GM12872 (cell line): ENCODE measurements around the gene TRIM36.

Source experiments
- TF ChIP-seq, protein P1 (sequence below): IDR thresholded peaks from 3 replicates; pipeline ENCODE4 v1.5.1; 2011; ENCODE audit warnings: low read depth, mild to moderate bottlenecking, low read length, moderate library complexity; ENCODE audit not compliant: insufficient read depth

Gene TRIM36

DNA sequence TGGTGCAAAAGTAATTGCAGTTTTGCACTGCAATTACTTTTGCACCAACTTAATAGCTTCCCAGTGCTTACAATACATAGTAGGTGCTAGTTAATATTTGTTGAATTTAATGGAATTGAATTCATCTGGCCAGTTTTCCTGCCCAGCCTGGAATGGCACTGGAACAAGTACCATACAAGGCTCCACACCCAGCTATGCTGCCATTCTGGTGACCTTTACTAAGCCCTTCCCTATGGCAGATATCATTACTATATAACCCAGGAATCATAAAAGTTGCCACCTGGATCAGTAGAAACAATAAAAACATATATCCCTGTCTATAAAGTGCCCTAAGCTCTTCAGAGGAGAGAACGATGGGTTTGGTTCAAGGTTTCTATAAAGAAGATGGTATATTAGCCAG lies 22.4 kb upstream of the TRIM36 start:
- TF ChIP-seq, protein P1, sequence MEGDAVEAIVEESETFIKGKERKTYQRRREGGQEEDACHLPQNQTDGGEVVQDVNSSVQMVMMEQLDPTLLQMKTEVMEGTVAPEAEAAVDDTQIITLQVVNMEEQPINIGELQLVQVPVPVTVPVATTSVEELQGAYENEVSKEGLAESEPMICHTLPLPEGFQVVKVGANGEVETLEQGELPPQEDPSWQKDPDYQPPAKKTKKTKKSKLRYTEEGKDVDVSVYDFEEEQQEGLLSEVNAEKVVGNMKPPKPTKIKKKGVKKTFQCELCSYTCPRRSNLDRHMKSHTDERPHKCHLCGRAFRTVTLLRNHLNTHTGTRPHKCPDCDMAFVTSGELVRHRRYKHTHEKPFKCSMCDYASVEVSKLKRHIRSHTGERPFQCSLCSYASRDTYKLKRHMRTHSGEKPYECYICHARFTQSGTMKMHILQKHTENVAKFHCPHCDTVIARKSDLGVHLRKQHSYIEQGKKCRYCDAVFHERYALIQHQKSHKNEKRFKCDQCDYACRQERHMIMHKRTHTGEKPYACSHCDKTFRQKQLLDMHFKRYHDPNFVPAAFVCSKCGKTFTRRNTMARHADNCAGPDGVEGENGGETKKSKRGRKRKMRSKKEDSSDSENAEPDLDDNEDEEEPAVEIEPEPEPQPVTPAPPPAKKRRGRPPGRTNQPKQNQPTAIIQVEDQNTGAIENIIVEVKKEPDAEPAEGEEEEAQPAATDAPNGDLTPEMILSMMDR: no peak

DNA sequence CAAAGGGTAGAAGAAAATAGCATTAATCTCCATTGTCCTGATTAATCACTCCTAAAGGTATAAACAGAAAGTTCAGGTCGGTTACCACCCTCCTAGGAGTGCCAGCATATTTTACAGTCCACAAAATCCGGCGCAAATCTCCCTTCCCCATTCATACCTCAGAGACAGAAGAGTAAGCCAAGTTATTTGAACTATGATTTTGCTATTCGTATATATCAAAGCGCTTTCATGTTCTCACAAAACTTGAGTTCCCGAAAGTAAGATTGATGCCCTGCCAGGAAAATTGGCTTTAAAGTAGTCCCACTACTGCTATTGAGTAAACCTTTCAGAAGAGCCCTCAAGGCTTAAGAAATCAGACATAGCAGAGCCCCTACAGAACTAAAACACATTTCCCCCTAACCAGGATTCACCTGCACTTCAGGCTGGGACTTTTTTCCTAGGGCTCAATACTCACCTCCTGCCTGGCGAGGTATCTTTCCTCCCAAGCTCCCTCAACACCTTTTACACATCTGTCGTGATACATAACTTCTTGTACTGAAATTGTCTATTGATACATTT lies 21.8 kb upstream of the TRIM36 start:
- TF ChIP-seq, protein P1: no peak

DNA sequence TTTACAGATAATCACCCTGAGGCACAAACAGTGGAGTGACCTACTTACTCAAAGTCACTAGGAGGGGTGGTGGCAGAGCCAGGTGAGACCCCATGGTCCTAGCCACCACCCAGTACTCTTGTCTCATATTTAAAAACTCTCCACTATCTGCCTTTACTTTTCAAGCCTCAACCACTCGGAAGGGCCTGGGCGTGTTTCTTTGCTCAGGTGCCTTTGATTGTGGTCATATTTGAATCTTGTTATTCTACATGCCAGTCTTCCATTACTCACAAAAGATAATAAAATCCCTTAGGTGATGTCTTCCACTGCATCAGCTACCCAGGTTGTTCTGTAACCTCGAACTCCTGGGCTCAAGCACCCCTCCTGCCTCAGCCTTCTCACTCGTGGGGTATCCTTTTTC lies 20.7 kb upstream of the TRIM36 start:
- TF ChIP-seq, protein P1: no peak

DNA sequence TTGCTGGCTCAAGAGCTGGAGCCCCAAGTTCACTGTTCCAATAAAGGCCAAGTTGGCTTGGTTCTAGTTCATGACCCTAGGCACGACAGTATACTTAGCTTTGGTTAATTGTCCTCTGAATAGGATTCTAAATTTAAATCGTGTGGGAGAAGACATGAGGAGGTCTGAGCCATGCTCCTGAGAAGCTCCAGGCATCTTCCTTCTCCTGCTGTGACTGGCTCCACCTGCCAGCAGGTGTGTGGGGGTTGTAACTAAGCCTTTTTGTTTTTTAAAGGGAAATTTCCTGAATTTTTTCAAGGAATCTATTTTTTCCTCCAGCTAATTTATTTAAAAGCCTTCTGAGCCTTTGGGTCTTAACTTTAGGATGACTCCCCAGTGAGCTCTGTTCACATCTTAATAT lies 20.2 kb upstream of the TRIM36 start:
- TF ChIP-seq, protein P1: no peak

DNA sequence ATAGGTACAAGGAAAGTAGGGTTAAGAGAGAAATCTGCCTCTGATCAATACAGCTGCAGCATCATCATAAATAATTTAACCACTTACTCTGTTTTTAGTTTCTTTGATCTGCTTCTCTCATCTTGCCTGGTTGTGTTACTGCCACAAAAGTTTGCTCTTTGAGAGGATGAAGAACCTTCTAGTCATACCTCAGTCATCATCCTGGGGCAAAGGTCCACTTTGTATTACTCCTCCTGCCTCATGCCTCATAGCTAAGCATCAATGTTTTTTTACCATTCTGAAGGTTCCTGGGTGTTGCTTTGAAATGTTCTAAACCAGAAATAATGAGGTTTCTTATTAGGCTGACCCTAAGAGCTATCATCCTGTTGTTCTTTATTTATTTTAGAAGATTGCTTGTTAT lies 17.1 kb upstream of the TRIM36 start:
- TF ChIP-seq, protein P1: no peak

DNA sequence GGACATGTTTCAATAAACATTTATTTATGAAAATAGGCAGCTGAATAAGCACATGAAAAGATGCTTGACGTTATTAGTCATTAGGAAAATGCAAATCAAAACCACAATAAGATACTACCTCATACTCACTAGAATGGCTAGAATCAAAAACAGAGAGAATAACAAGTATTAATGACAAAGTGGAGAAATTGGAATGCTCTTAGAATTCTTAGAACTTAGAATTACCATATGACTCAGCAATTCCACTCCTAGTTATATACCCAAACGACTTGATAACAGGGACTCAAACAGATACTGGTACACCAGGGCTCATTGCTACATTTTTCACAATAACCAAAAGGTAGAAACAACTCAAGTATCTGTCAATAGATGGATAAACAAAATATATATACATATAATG lies 15.1 kb upstream of the TRIM36 start:
- TF ChIP-seq, protein P1: no peak

DNA sequence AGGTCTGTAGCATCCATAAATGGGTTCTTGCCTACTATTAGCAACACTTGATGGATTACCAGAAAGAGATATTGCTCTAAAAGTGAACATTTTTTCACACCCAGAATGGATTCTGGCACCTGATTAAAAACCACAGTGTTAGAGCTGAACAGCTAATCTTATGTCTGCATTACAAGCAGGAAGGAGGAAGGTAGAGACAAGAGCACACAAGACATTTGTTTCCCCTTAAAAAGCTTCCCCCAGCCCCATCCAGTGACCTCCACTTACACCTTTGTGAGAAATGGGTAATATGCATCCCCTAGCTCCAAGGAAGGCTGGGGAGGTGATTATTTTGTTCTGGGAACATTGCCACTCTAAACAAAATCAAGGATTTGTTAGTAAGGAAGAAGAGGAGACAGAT lies 12.0 kb upstream of the TRIM36 start:
- TF ChIP-seq, protein P1: no peak
